SU-DHL-6 (cell line): ENCODE results near the gene PLEKHA6.

Experiments
- CTCF ChIP-seq: fragments of 200-600 bp; sonication (generic); IDR thresholded peaks from one replicate; pipeline ENCODE4 v1.5.1; 2017; ENCODE audit warnings: antibody characterized with exemption, mild to moderate bottlenecking, low read length, moderate library complexity; ENCODE audit not compliant: insufficient read depth, poor library complexity, severe bottlenecking
- EZH2phosphoT487 ChIP-seq: fragments of 200-600 bp; sonication (generic), shearing (Covaris generic); conservative IDR thresholded peaks from 2 replicates; pipeline ENCODE4 v1.6.1; 2018; ENCODE audit warnings: mild to moderate bottlenecking, antibody characterized with exemption, low read length, moderate library complexity, mixed read lengths

DNA sequence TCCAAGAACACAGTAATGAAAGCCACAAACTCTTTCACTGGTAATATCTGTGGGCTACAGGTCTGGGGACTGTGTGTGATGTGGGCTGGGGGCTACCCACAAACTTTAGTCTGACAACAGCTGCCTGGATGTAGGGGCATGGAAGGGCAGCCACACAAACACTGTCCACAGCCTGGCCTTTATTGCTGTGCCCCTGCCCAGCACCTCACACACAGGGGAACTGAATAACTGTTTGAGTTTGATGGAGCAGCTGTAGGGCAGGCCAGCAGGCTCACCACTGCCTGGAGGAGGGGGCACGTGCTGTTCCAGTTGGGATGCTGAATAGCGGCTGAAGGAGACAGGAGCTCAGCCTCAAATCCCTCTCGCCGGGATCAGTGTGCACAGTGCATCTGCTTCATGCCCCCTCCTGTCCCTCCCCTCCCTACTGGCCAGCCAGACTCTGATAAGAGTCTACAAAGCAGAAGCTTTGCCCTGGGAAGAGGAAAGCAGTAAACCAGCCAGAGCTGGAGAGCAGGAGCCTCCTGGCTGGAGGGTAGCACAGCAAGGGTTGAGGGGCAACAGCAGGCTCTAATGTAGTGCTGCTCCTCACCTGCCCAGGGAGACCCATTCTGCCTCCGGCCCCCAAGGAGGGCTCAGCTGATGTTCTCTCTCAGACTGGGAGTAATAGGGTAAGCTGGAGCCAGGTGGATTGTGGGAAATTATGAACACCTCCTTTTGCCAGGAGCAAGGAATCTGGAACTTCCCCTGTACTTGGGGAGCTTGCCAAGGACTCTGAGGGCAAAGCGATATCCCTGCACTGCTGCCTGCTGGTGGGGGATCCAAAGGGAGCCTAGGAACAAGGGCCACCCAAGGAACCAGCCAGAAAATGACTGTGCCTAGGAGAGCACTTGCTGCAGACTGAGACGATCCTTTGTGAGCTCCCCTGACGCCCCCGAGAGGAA lies 75.7 kb downstream of the PLEKHA6 start:
- no peak for TF ChIP-seq EZH2phosphoT487
- no peak for TF ChIP-seq CTCF
